ENCODE measurements around the gene NDST4.
A peak's percentile ranks its signal among the peaks of the same experiment; 100 is the strongest.

DNA sequence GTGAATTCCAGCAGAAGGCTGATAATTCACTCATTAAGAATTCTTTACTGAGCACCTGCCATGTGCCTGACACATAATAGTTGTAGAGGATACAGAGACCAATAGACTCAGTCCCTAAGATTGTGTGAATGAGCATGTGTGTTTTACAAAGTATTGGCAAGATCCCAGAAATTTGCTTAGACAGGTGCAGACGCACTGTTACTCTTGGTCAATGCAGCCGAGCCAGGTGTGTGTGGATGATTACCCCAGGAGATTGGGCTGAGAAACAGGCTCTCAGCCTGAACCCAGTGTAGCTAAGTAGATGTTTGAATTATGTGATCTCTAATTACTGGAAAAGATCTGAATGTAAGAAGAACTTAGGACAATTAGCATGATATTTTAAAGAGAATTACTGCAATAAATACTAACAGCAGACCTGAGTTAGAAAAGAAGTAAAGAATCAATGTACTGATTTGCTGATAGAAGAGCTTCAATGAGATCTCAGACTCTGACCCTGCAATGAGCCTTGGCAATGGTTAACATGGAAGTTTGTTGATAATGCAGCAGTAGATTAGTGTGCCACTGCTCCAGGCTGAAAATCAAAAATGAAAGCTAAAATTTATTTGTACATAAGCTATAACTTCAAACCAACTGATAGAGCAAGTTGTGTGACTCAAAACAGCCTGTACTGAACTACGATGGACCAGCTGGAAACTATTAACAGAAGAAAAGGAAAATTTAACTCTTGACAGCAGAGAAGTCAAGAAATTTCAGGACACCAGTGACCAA is 32.2 kb upstream of the NDST4 start:
- TF ChIP-seq, protein P1, sequence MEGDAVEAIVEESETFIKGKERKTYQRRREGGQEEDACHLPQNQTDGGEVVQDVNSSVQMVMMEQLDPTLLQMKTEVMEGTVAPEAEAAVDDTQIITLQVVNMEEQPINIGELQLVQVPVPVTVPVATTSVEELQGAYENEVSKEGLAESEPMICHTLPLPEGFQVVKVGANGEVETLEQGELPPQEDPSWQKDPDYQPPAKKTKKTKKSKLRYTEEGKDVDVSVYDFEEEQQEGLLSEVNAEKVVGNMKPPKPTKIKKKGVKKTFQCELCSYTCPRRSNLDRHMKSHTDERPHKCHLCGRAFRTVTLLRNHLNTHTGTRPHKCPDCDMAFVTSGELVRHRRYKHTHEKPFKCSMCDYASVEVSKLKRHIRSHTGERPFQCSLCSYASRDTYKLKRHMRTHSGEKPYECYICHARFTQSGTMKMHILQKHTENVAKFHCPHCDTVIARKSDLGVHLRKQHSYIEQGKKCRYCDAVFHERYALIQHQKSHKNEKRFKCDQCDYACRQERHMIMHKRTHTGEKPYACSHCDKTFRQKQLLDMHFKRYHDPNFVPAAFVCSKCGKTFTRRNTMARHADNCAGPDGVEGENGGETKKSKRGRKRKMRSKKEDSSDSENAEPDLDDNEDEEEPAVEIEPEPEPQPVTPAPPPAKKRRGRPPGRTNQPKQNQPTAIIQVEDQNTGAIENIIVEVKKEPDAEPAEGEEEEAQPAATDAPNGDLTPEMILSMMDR (IDR thresholded peaks at IDR 0.05; ENCODE audit: low read depth, low read length, missing input control) = no peak
- TF ChIP-seq TAF1 (conservative IDR thresholded peaks at IDR 0.05) = no peak
- TF ChIP-seq, protein P2, sequence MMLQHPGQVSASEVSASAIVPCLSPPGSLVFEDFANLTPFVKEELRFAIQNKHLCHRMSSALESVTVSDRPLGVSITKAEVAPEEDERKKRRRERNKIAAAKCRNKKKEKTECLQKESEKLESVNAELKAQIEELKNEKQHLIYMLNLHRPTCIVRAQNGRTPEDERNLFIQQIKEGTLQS (IDR thresholded peaks at IDR 0.05) = no peak
- TF ChIP-seq, protein P3, sequence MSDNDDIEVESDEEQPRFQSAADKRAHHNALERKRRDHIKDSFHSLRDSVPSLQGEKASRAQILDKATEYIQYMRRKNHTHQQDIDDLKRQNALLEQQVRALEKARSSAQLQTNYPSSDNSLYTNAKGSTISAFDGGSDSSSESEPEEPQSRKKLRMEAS (IDR thresholded peaks at IDR 0.05) = no peak
- TF ChIP-seq YY1 (IDR thresholded peaks at IDR 0.05) = peak; percentile 73
- TF ChIP-seq EGR1 (IDR thresholded peaks at IDR 0.05; ENCODE audit: low read depth in 2 of 2) = no peak
- TF ChIP-seq, protein P4, sequence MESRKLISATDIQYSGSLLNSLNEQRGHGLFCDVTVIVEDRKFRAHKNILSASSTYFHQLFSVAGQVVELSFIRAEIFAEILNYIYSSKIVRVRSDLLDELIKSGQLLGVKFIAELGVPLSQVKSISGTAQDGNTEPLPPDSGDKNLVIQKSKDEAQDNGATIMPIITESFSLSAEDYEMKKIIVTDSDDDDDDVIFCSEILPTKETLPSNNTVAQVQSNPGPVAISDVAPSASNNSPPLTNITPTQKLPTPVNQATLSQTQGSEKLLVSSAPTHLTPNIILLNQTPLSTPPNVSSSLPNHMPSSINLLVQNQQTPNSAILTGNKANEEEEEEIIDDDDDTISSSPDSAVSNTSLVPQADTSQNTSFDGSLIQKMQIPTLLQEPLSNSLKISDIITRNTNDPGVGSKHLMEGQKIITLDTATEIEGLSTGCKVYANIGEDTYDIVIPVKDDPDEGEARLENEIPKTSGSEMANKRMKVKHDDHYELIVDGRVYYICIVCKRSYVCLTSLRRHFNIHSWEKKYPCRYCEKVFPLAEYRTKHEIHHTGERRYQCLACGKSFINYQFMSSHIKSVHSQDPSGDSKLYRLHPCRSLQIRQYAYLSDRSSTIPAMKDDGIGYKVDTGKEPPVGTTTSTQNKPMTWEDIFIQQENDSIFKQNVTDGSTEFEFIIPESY (IDR thresholded peaks at IDR 0.05) = no peak
- TF ChIP-seq RAD21 (IDR thresholded peaks at IDR 0.05) = no peak
- no peak for TF ChIP-seq FOXA1 (IDR thresholded peaks at IDR 0.05)
- TF ChIP-seq JUND (IDR thresholded peaks at IDR 0.05) = peak in 1 of 2 donors; percentile 19
- peak; percentile 69 for TF ChIP-seq SP1 (IDR thresholded peaks at IDR 0.05)
- peak in 1 of 2 donors; percentile 19 for TF ChIP-seq RXRA (IDR thresholded peaks at IDR 0.05)
- no peak for TF ChIP-seq NR2F2 (IDR thresholded peaks at IDR 0.05)

Measured in liver (tissue), 3 donors.